ENCODE data around the gene HSD17B14. TPM values are rescaled to one million over a fixed set of nuclear protein-coding genes. Genes with fewer than 3 reads are reported as not detected.

Gene HSD17B14
- total and polyA plus RNA-seq, 4 donors: 3.7 to 12.6 (median 8.1) TPM

DNA sequence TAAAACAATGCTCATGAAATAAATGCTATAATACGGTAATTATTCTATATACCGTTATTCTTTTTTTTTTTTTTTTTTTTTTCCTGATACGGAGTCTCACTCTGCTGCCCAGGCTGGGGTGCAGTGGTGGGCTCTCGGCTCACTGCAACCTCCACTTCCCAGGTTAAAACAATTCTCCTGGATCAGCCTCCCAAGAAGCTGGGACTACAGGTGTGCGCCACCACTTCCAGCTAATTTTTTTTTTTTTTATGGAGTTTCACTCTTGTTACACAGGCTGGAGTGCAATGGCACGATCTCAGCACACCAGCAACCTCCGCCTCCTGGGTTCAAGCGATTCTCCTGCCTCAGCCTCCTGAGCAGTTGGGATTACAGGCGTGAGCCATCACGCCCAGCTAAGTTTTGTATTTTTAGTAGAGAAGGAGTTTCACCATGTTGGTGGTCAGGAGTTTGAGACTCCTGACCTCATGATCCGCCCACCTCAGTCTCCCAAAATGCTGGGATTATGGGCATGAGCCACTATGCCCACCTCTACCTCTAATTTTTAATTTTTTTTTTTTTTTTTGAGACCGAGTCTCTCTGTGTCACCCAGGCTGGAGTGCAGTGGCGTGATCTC lies 42.8 kb upstream of the HSD17B14 start:
- no peak for DNase-seq (ENCODE audit: low spot score)
- Histone ChIP-seq H3K4me3 (ENCODE audit: low read depth in 1 of 3, low read length in 3 of 3) (no peak overlapping the region), H3K4me1 (ENCODE audit: control insufficient read depth in 4 of 4, insufficient read depth in 4 of 4, low read length in 3 of 4) (peaks cover 1 to 19% (median 9%) of the 10 kb centered on the region in 4 donors), H3K27me3 (ENCODE audit: control insufficient read depth in 4 of 4, insufficient read depth in 4 of 4, low read length in 3 of 4) (no peaks in the 10 kb centered on the region), H3K9me3 (ENCODE audit: control insufficient read depth in 4 of 4, low read length in 3 of 4) (no peaks in the 10 kb centered on the region), H3K36me3 (ENCODE audit: control insufficient read depth in 4 of 4, insufficient read depth in 3 of 4, low read depth in 1 of 4, low read length in 3 of 4) (peaks cover 0 to 13% (median 5%) of the 10 kb centered on the region in 4 donors), H3K27ac (ENCODE audit: low read depth in 1 of 2, low read length in 2 of 2) (peak overlapping the region in 1 of 2 donors; percentile 28), H3K9ac (ENCODE audit: low read depth in 1 of 2, low read length in 2 of 2) (no peak overlapping the region)
- no peak for TF ChIP-seq GABPA (IDR thresholded peaks at IDR 0.05 in 1 of 2, conservative IDR thresholded peaks at IDR 0.05 in 1 of 2)
- TF ChIP-seq FOXA2 (IDR thresholded peaks at IDR 0.05): no peak
- TF ChIP-seq NR2F2 (IDR thresholded peaks at IDR 0.05): no peak
- no peak for TF ChIP-seq ZBTB33 (IDR thresholded peaks at IDR 0.05)
- 94% methylated on average over 13 of the region's 13 CpGs for WGBS

DNA sequence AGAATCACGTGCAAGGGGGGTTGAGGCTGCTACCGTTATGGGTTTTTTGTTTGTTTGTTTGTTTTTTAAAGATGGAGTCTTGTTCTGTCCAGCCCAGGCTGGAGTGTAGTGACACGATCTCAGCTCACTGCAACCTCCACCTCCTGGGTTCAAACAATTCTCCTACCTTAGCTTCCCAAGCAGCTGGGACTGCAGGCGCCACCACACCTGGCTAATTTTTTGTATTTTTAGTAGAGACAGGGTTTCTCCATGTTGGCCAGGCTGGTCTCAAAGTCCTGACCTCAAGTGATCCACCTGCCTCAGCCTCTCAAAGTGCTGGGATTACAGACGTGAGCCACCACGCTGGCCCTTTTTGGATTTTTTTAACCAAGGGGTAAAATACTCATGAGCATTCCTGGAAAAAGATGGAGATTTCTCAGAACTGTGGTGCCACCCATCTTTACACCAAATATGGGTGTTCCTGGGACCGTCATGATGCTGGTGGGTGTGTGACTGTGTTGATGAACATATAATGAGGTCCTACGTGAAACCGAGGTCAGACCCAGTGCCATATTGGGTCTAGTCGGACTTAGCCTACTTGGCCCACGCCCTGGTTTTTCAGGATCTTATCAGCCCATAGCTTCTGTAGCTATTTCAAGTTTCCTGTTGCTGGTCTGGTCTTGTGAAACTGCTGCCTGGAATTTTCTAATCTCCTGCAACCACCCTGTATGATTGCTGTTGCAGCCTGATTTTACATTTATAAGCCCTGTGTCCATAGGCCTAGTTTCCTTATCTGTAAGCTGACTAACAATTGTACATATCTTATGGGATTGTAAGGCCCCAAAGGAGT lies 42.1 kb upstream of the HSD17B14 start:
- Histone ChIP-seq H3K36me3 (ENCODE audit: control insufficient read depth in 4 of 4, insufficient read depth in 3 of 4, low read depth in 1 of 4, low read length in 3 of 4) (peaks cover 0 to 14% (median 9%) of the 10 kb centered on the region in 4 donors), H3K27me3 (ENCODE audit: control insufficient read depth in 4 of 4, insufficient read depth in 4 of 4, low read length in 3 of 4) (no peaks in the 10 kb centered on the region), H3K9ac (ENCODE audit: low read depth in 1 of 2, low read length in 2 of 2) (no peak overlapping the region), H3K27ac (ENCODE audit: low read depth in 1 of 2, low read length in 2 of 2) (peak overlapping the region; percentile 26 to 50), H3K4me1 (ENCODE audit: control insufficient read depth in 4 of 4, insufficient read depth in 4 of 4, low read length in 3 of 4) (peaks cover 1 to 25% (median 15%) of the 10 kb centered on the region in 4 donors), H3K4me3 (ENCODE audit: low read depth in 1 of 3, low read length in 3 of 3) (no peak overlapping the region), H3K9me3 (ENCODE audit: control insufficient read depth in 4 of 4, low read length in 3 of 4) (no peaks in the 10 kb centered on the region)
- DNase-seq (ENCODE audit: low spot score): peak; percentile 71
- no peak for TF ChIP-seq HNF4G (IDR thresholded peaks at IDR 0.05)
- TF ChIP-seq FOXA2 (IDR thresholded peaks at IDR 0.05): no peak
- TF ChIP-seq FOXA1 (IDR thresholded peaks at IDR 0.05): no peak
- TF ChIP-seq RXRA (IDR thresholded peaks at IDR 0.05): peak in 1 of 2 donors; percentile 17
- TF ChIP-seq HNF4A (conservative IDR thresholded peaks at IDR 0.05): no peak
- TF ChIP-seq RAD21 (IDR thresholded peaks at IDR 0.05): peak in 1 of 2 donors; percentile 15
- TF ChIP-seq NR2F2 (IDR thresholded peaks at IDR 0.05): peak; percentile 63
- no peak for TF ChIP-seq YY1 (IDR thresholded peaks at IDR 0.05)
- TF ChIP-seq, protein P1, sequence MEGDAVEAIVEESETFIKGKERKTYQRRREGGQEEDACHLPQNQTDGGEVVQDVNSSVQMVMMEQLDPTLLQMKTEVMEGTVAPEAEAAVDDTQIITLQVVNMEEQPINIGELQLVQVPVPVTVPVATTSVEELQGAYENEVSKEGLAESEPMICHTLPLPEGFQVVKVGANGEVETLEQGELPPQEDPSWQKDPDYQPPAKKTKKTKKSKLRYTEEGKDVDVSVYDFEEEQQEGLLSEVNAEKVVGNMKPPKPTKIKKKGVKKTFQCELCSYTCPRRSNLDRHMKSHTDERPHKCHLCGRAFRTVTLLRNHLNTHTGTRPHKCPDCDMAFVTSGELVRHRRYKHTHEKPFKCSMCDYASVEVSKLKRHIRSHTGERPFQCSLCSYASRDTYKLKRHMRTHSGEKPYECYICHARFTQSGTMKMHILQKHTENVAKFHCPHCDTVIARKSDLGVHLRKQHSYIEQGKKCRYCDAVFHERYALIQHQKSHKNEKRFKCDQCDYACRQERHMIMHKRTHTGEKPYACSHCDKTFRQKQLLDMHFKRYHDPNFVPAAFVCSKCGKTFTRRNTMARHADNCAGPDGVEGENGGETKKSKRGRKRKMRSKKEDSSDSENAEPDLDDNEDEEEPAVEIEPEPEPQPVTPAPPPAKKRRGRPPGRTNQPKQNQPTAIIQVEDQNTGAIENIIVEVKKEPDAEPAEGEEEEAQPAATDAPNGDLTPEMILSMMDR (IDR thresholded peaks at IDR 0.05; ENCODE audit: low read depth, low read length, missing input control): no peak
- no peak for TF ChIP-seq GABPA (IDR thresholded peaks at IDR 0.05 in 1 of 2, conservative IDR thresholded peaks at IDR 0.05 in 1 of 2)
- TF ChIP-seq TAF1 (conservative IDR thresholded peaks at IDR 0.05): no peak
- 82% methylated on average over 11 of the region's 11 CpGs for WGBS

DNA sequence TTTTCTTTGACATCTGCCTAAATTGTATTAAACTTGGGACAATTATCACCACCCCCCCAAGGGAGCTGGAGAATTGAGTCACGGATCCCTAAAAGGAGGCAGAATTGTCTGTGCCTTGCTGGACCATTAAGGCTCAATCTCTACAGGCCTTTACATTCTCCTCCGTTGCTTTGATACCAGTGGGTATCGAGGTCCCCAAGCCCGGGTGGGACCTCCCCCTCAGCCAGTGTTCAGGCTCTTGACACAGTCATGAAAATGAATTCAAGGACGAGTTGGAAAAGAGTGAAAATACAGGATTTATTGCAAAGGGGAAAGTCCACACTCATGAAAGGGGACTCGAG lies 41.5 kb upstream of the HSD17B14 start:
- Histone ChIP-seq H3K4me3 (ENCODE audit: low read depth in 1 of 3, low read length in 3 of 3) (no peak overlapping the region), H3K4me1 (ENCODE audit: control insufficient read depth in 4 of 4, insufficient read depth in 4 of 4, low read length in 3 of 4) (peaks cover 1 to 30% (median 18%) of the 10 kb centered on the region in 4 donors), H3K27me3 (ENCODE audit: control insufficient read depth in 4 of 4, insufficient read depth in 4 of 4, low read length in 3 of 4) (no peaks in the 10 kb centered on the region), H3K27ac (ENCODE audit: low read depth in 1 of 2, low read length in 2 of 2) (peak overlapping the region; percentile 26 to 50), H3K36me3 (ENCODE audit: control insufficient read depth in 4 of 4, insufficient read depth in 3 of 4, low read depth in 1 of 4, low read length in 3 of 4) (peaks cover 0 to 14% (median 10%) of the 10 kb centered on the region in 4 donors), H3K9me3 (ENCODE audit: control insufficient read depth in 4 of 4, low read length in 3 of 4) (no peaks in the 10 kb centered on the region), H3K9ac (ENCODE audit: low read depth in 1 of 2, low read length in 2 of 2) (no peak overlapping the region)
- 93% methylated on average over 6 of the region's 6 CpGs for WGBS
- DNase-seq (ENCODE audit: low spot score): no peak
- TF ChIP-seq RAD21 (IDR thresholded peaks at IDR 0.05) (no peak), JUND (IDR thresholded peaks at IDR 0.05) (no peak), NR2F2 (IDR thresholded peaks at IDR 0.05) (no peak), REST (IDR thresholded peaks at IDR 0.05) (no peak), YY1 (IDR thresholded peaks at IDR 0.05) (no peak), RXRA (IDR thresholded peaks at IDR 0.05) (no peak), FOXA1 (IDR thresholded peaks at IDR 0.05) (no peak), TAF1 (conservative IDR thresholded peaks at IDR 0.05) (no peak), HNF4G (IDR thresholded peaks at IDR 0.05) (no peak), SP1 (IDR thresholded peaks at IDR 0.05) (no peak), GABPA (IDR thresholded peaks at IDR 0.05 in 1 of 2, conservative IDR thresholded peaks at IDR 0.05 in 1 of 2) (no peak), FOXA2 (IDR thresholded peaks at IDR 0.05) (no peak)
- TF ChIP-seq, protein P1 (IDR thresholded peaks at IDR 0.05; ENCODE audit: low read depth, low read length, missing input control): no peak
